WTC11 (cell line): ENCODE data around the gene PSMB2. TPM values are rescaled to one million over a fixed set of nuclear protein-coding genes. Genes with fewer than 3 reads are reported as not detected.

ENCODE experiments used
- ATAC-seq: fragments of 200-7000 bp; cut with Tn5 transposase; 2 replicates; pipeline ENCODE4 v1.10.0; 2021; ENCODE audit warnings: mild to moderate bottlenecking, moderate library complexity
- CTCF ChIA-PET: fragments of 300-600 bp; sonication (Branson Sonifier 250); formaldehyde crosslinking; loops from one replicate; lab custom pipeline; 2021; ENCODE audit warnings: antibody characterized with exemption; lab: Charles Lee
- POLR2A ChIA-PET: fragments of 350-600 bp; sonication (Branson Sonifier 250); formaldehyde crosslinking; loops from one replicate; lab custom pipeline; 2021; ENCODE audit warnings: antibody characterized with exemption; lab: Charles Lee
- DNase-seq: peaks from one replicate; pipeline ENCODE4 v3.0.0; 2021; ENCODE audit warnings: low spot score
- H3K27ac Mint-ChIP-seq: 2 replicates; pipeline ENCODE4 v1.8.0; 2021; ENCODE audit warnings: mixed read lengths
- H3K27me3 Mint-ChIP-seq: 2 replicates; pipeline ENCODE4 v1.8.0; 2021; ENCODE audit warnings: low read depth, mild to moderate bottlenecking, moderate library complexity, mixed read lengths
- H3K36me3 Mint-ChIP-seq: 2 replicates; pipeline ENCODE4 v1.8.0; 2021; ENCODE audit warnings: mixed read lengths
- H3K4me1 Mint-ChIP-seq: 2 replicates; pipeline ENCODE4 v1.8.0; 2022; ENCODE audit warnings: mixed read lengths
- H3K4me3 Mint-ChIP-seq: 2 replicates; pipeline ENCODE4 v1.8.0; 2021; ENCODE audit warnings: mild to moderate bottlenecking, moderate library complexity, mixed read lengths
- H3K9me3 Mint-ChIP-seq: 2 replicates; pipeline ENCODE4 v1.8.0; 2021; ENCODE audit warnings: mixed read lengths
- ARID4B ChIP-seq: sonication (generic); formaldehyde crosslinking; IDR thresholded peaks from 2 replicates; pipeline ENCODE4 v1.8.0; 2023; ENCODE audit warnings: missing genetic modification reagents, mild to moderate bottlenecking, borderline replicate concordance
- E2F5 ChIP-seq: sonication (generic); formaldehyde crosslinking; IDR thresholded peaks from 2 replicates; pipeline ENCODE4 v1.8.1; 2022; ENCODE audit warnings: mild to moderate bottlenecking, moderate library complexity, missing genetic modification reagents
- ESRRA ChIP-seq: sonication (generic); formaldehyde crosslinking; IDR thresholded peaks from 2 replicates; pipeline ENCODE4 v1.8.1; 2022; ENCODE audit warnings: mild to moderate bottlenecking, missing genetic modification reagents, borderline replicate concordance
- FOXP4 ChIP-seq: sonication (generic); formaldehyde crosslinking; IDR thresholded peaks from 2 replicates; pipeline ENCODE4 v1.8.0; 2022; ENCODE audit warnings: mild to moderate bottlenecking, missing genetic modification reagents
- MAX ChIP-seq: sonication (generic); formaldehyde crosslinking; IDR thresholded peaks from 2 replicates; pipeline ENCODE4 v1.8.0; 2022; ENCODE audit warnings: mild to moderate bottlenecking, missing genetic modification reagents
- MLX ChIP-seq: sonication (generic); formaldehyde crosslinking; IDR thresholded peaks from 2 replicates; pipeline ENCODE4 v1.8.1; 2023; ENCODE audit warnings: mild to moderate bottlenecking, missing genetic modification reagents, moderate library complexity
- PRDM15 ChIP-seq: sonication (generic); formaldehyde crosslinking; IDR thresholded peaks from 2 replicates; pipeline ENCODE4 v1.8.0; 2022; ENCODE audit warnings: missing genetic modification reagents
- SMAD3 ChIP-seq: sonication (generic); formaldehyde crosslinking; IDR thresholded peaks from 2 replicates; pipeline ENCODE4 v1.8.0; 2022; ENCODE audit warnings: missing genetic modification reagents, mild to moderate bottlenecking, borderline replicate concordance
- TP53 ChIP-seq: sonication (generic); formaldehyde crosslinking; IDR thresholded peaks from 2 replicates; pipeline ENCODE4 v1.8.1; 2023; ENCODE audit warnings: mild to moderate bottlenecking, missing genetic modification reagents
- USF1 ChIP-seq: sonication (generic); formaldehyde crosslinking; IDR thresholded peaks from 2 replicates; pipeline ENCODE4 v1.8.0; 2022; ENCODE audit warnings: mild to moderate bottlenecking, missing genetic modification reagents
- ZNF532 ChIP-seq: fragments of 250-450 bp; sonication (Bioruptor Pico); IDR thresholded peaks from 2 replicates; pipeline ENCODE4 v1.9.0; 2021; ENCODE audit warnings: mild to moderate bottlenecking, borderline replicate concordance
- total RNA-seq: library from RNA; stranded (reverse); gene quantifications from 3 replicates; pipeline ENCODE4 v1.2.3, GENCODE V29; 2021

PSMB2 gene
- total RNA-seq, 1 experiment from 2014 or later = 76.7 TPM

GRCh38 chr1:35688161-35688560 is 46.8 kb upstream of the PSMB2 start:
- no peak for ATAC-seq
- peaks cover 24% of the 10 kb centered on the region for H3K4me1 Mint-ChIP-seq
- peaks cover 8% of the 10 kb centered on the region for H3K27me3 Mint-ChIP-seq
- POLR2A ChIA-PET = no interaction called here
- no peak overlapping the region for H3K27ac Mint-ChIP-seq
- TF ChIP-seq TP53 (no peak), MAX (no peak)
- TF ChIP-seq, all 79 proteins: peak for 0
- no peak for DNase-seq
- Mint-ChIP-seq H3K9me3 (no peaks in the 10 kb centered on the region), H3K36me3 (no peaks in the 10 kb centered on the region), H3K4me3 (no peak overlapping the region)
- CTCF ChIA-PET = interaction anchor here (1.3 kb wide), 1 partner anchor 28 kb away, joined by 4 read pairs; no protein-coding TSS in a partner anchor

GRCh38 chr1:35683012-35683411 is 41.7 kb upstream of the PSMB2 start:
- Mint-ChIP-seq H3K27me3 (peaks cover 3% of the 10 kb centered on the region; the same call in 1 of the 2 replicates), H3K27ac (no peak overlapping the region), H3K4me1 (no peaks in the 10 kb centered on the region), H3K4me3 (no peak overlapping the region), H3K36me3 (no peaks in the 10 kb centered on the region), H3K9me3 (no peaks in the 10 kb centered on the region)
- ATAC-seq (no peak), DNase-seq (no peak)
- ChIA-PET CTCF (interaction anchor here (1.1 kb wide), 1 partner anchor 33 kb away, joined by 4 read pairs; no protein-coding TSS in a partner anchor), POLR2A (no interaction called here)
- no peak for TF ChIP-seq USF1 (CRISPR knock-in tag)
- TF ChIP-seq PRDM15 (CRISPR knock-in tag) = no peak
- no peak for TF ChIP-seq ESRRA (CRISPR knock-in tag)
- TF ChIP-seq SMAD3 (CRISPR knock-in tag) = no peak
- TF ChIP-seq MLX (CRISPR knock-in tag) = no peak
- no peak for TF ChIP-seq ARID4B (CRISPR knock-in tag)
- TF ChIP-seq ZNF532 (CRISPR knock-in tag) = no peak
- TF ChIP-seq E2F5 (CRISPR knock-in tag) = no peak
- TF ChIP-seq FOXP4 = no peak
